GM18868 (cell line): ENCODE data around the gene TSPY4.
"Not testable (repeated sequence)": the region's sequence is repeated elsewhere in the genome, so short reads cannot be mapped to it uniquely, and the experiment has no call there.

Experiments
- ATAC-seq: cut with Tn5 transposase; IDR thresholded peaks from one replicate; pipeline ENCODE4 v1.9.1; 2021; ENCODE audit warnings: mild to moderate bottlenecking, moderate library complexity; ENCODE audit not compliant: unreplicated experiment

Gene TSPY4

DNA sequence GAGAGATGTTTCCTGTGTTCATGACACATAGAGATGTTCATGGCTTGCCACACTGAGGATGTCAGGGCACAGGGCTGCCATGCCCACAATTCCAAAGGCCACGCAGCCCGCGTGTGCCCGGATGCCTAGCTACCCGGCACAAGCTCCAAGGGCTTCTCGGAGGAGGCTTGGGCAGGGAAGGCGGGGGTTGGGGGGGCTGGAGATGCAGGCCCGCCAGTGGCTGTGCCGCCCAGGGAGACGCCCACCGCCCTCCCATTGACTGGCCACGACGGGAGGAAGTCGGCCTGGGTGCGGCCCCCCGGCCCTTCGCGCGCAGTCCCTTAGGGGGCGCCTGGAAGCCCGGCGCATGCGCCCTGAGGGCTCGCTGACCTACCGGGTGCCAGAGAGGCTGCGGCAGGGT, at the start of gene TSPY4:
Gene TSPY4 (plus strand): TSS at position 301 of the 400 bp plus-strand sequence. CDS start 46 bp downstream, at position 347.
- not testable (repeated sequence) for ATAC-seq

GRCh38 chrY:9320996-9321395, 16.3 kb upstream of the TSPY4 start:
- ATAC-seq = no peak

GRCh38 chrY:9357497-9357896, 20.2 kb downstream of the TSPY4 start, which contains the start of gene TSPY8:
TSPY8 (plus strand) TSS chrY:9357797; CDS start chrY:9357843, 46 bp downstream.
- ATAC-seq = not testable (repeated sequence)
